GM19467 (cell line): ENCODE results near the gene RANBP17.

Experiments
- ATAC-seq: cut with Tn5 transposase; IDR thresholded peaks from one replicate; pipeline ENCODE4 v1.9.1; 2021; ENCODE audit warnings: mild to moderate bottlenecking, moderate library complexity; ENCODE audit not compliant: unreplicated experiment

Gene RANBP17

DNA sequence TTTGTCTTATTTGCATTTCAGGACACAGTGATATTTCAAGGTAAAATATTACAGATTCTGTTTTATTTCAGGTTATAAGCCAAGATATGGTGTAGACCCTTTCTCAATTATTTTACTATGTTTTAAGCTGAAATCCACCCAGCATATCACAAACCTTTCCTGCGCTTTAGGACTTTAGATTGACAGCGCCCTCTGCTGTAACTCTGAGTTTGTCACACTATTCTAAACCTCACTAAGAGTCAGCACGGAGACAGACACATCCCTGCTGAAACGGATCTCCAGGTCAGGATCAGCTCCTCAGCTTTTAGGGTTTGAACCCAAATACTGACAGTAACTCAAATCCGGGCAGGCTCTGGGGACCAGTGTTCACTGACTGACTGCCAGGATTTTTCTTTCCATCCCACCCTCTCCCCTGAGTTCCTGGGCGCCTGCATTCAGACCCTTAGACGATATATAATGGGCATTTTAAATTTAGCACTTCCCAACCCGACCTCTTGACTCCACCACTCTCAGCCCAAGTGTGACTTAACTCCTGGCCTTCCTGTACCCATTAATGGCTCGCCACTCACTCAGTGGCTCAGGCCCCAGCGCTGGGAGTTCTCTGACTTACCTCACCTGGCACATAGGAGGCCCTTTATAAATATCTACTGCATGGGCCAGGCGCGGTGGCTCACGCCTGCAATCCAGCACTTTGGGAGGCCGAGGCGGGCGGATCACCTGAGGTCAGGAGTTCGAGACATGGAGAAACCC, 480.7 kb downstream of the RANBP17 start:
- no peak for ATAC-seq

DNA sequence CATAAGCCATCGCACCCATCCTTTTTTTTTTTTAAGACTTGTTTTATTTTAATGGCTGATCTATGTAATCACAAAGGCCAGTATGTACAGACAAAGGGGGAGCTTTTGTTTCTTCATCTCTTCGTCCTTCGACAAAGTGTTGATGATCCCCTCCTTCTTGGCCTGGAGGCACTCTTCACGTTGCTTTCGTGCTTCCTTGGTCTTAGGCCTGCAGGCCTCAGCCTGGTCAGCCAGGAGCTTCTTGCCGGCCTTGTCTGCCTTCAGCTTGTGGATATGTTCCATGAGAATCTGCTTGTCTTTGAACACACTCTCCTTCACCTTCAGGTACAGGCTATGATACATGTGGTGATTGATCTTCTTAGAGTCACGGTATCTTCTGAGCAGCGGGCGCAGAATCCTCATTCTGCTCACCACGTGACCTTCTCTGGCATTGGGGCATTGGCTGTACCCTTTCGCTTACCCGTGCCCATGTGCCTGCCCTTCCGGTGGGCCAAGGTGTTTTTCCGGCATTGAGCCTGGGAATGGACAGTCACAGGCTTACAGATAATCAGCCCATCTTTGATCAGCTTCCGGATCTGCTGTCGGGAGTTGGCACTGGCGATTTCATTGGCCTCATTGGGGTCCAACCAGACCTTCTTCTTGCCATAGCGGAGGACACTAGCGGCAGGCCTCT, 483.3 kb downstream of the RANBP17 start:
- no peak for ATAC-seq
